PC-9 (cell line): ENCODE results near the gene ATP5PD. TPM values are rescaled to one million over a fixed set of nuclear protein-coding genes. Genes with fewer than 3 reads are reported as not detected.

ENCODE experiments used
- BruUV-seq: library from RNA; stranded (reverse); fragments of 400-500 nt; replicated peaks from 2 replicates; lab custom pipeline; 2021; lab: Mats Ljungman, UMichigan
- CTCF ChIA-PET: fragments of 300-600 bp; sonication (Branson Sonifier 250); formaldehyde crosslinking; loops from one replicate; lab custom pipeline; 2022; ENCODE audit warnings: antibody characterized with exemption; lab: Charles Lee
- POLR2A ChIA-PET: fragments of 300-600 bp; sonication (Branson Sonifier 250); formaldehyde crosslinking; loops from one replicate; lab custom pipeline; 2022; ENCODE audit warnings: antibody characterized with exemption; ENCODE audit not compliant: unreplicated experiment; lab: Charles Lee
- DNase-seq, 2 experiments: peaks; one replicate each; pipeline versions ENCODE4 v3.0.0 to v3.0.0-alpha.2; 2015 to 2022; ENCODE audit warnings: mixed read lengths in 1 of 2
- H2AFZ ChIP-seq: fragments of 200-600 bp; sonication (generic); 2 replicates; pipeline ENCODE4 v1.8.1; 2017; ENCODE audit warnings: antibody characterized with exemption
- H3F3A ChIP-seq: fragments of 200-600 bp; sonication (generic); 2 replicates; pipeline ENCODE4 v1.8.1; 2017; ENCODE audit warnings: antibody characterized with exemption, mild to moderate bottlenecking, low read depth; ENCODE audit not compliant: insufficient read depth
- H3K27ac ChIP-seq: fragments of 200-600 bp; sonication (generic); 2 replicates; pipeline ENCODE4 v1.6.1; 2016; ENCODE audit warnings: mixed run types
- H3K27me3 ChIP-seq: fragments of 200-600 bp; sonication (generic); 2 replicates; pipeline ENCODE4 v1.6.1; 2016; ENCODE audit warnings: low read depth, mixed run types; ENCODE audit not compliant: insufficient read depth
- H3K36me3 ChIP-seq: fragments of 200-600 bp; sonication (generic); 2 replicates; pipeline ENCODE4 v1.6.1; 2016; ENCODE audit warnings: low read depth, mixed run types
- H3K4me1 ChIP-seq: fragments of 200-600 bp; sonication (generic); replicated peaks from 2 replicates; pipeline ENCODE4 v1.6.1; 2016; ENCODE audit warnings: mixed run types; ENCODE audit not compliant: insufficient read depth
- H3K4me2 ChIP-seq: fragments of 200-600 bp; sonication (generic); 2 replicates; pipeline ENCODE4 v1.6.1; 2017; ENCODE audit warnings: mixed run types
- H3K4me3 ChIP-seq: fragments of 200-600 bp; sonication (generic); 2 replicates; pipeline ENCODE4 v1.6.1; 2016; ENCODE audit warnings: mixed run types
- H3K79me2 ChIP-seq: fragments of 200-600 bp; sonication (generic); 2 replicates; pipeline ENCODE4 v1.6.1; 2017; ENCODE audit warnings: low read depth, mixed run types
- H3K9me2 ChIP-seq: fragments of 200-600 bp; sonication (generic); 2 replicates; pipeline ENCODE4 v1.8.1; 2017; ENCODE audit warnings: mild to moderate bottlenecking; ENCODE audit not compliant: insufficient read depth
- H3K9me3 ChIP-seq: fragments of 200-600 bp; sonication (generic); 2 replicates; pipeline ENCODE4 v1.8.1; 2016; ENCODE audit warnings: low read depth; ENCODE audit not compliant: insufficient read depth
- H4K20me1 ChIP-seq: fragments of 200-600 bp; sonication (generic); 2 replicates; pipeline ENCODE4 v1.8.1; 2017; ENCODE audit not compliant: insufficient read depth
- CTCF ChIP-seq: fragments of 200-600 bp; sonication (generic); conservative IDR thresholded peaks from 2 replicates; pipeline ENCODE4 v1.6.1; 2017; ENCODE audit warnings: mixed run types, antibody characterized with exemption, mild to moderate bottlenecking, moderate library complexity
- EZH2 ChIP-seq: fragments of 200-600 bp; sonication (generic); IDR thresholded peaks from 2 replicates; pipeline ENCODE4 v1.8.0; 2017; ENCODE audit warnings: antibody characterized with exemption, low read depth
- intact Hi-C: fragments of 100-400 bp; cut with micrococcal nuclease; formaldehyde crosslinking; loops from one replicate; pipeline ENCODE4 v1.10.0; 2022; ENCODE audit not compliant: unreplicated experiment
- total RNA-seq: library from RNA; stranded (reverse); gene quantifications from 2 replicates; pipeline ENCODE4 v1.2.3, GENCODE V29; 2021

The ATP5PD gene
- total RNA-seq, 1 experiment from 2014 or later = 336 TPM

DNA sequence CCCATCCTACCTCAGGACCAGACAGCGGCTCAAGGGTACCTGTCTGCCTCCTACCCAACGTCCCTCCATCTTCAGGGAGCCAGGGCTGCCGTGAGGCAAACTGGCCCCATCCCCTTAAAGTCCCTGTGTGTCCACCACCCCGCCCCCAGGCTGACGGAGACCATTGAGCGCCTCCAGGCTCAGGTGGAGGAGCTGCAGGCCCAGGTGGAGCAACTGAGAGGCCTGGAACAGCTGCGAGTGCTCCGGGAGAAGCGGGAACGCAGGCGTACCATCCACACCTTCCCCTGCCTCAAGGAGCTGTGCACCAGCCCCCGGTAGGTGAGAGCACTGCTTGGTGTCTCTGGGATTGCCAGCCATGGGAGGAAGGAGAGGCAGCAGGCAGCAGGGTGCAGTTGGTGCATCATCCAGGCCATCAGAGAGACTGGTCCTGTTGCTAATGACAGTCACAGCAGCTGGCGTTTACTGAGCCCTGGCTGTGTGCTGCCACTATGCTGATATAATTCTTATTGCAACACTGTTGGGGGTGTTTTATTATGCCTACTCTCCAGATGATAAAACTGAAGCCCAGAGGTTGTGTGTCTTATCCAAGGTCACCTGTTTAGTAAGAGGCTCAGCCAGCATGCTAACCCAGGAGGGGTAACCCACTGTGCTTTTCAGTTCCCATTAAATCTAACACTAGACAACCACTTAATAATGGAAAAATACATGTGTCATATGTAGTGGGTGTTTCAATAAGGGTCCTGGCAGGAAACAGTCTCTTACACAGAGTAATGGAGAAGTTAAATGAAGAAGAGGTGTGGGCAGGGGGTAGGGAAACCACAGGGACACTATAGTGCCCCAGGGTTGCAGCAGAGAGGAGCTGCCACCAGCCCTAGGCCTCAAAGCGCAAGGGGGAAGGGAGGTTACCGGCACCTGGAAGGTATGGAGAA is 44.6 kb downstream of the ATP5PD start:
- Histone ChIP-seq H3F3A (0 out of 2 replicates have a peak, but pooled peaks cover 4% of the 10 kb centered on the region), H3K4me3 (no peak overlapping the region), H3K36me3 (no peaks in the 10 kb centered on the region), H2AFZ (no peak overlapping the region), H3K9me2 (no peaks in the 10 kb centered on the region), H3K9me3 (no peaks in the 10 kb centered on the region), H3K27me3 (no peaks in the 10 kb centered on the region), H3K4me1 (no peaks in the 10 kb centered on the region), H3K27ac (no peak overlapping the region), H3K79me2 (no peaks in the 10 kb centered on the region), H3K4me2 (no peak overlapping the region), H4K20me1 (no peaks in the 10 kb centered on the region)
- ChIA-PET CTCF (no interaction called here), POLR2A (no interaction called here)
- no peak for DNase-seq
- intact Hi-C loops = no loop called here
- TF ChIP-seq CTCF (no peak), EZH2 (no peak)
- no TSS peak for BruUV-seq

- Histone ChIP-seq H3K9me3 (no peaks in the 10 kb centered on the region), H2AFZ (no peak overlapping the region), H3K27ac (no peak overlapping the region), H3K79me2 (no peaks in the 10 kb centered on the region), H3K4me3 (no peak overlapping the region), H3F3A (peaks cover 9% of the 10 kb centered on the region; the same call in 1 of the 2 replicates), H3K27me3 (no peaks in the 10 kb centered on the region), H4K20me1 (no peaks in the 10 kb centered on the region), H3K9me2 (no peaks in the 10 kb centered on the region), H3K36me3 (no peaks in the 10 kb centered on the region), H3K4me2 (no peak overlapping the region), H3K4me1 (no peaks in the 10 kb centered on the region; the same call in 1 of the 2 replicates)
- no TSS peak for BruUV-seq
- ChIA-PET CTCF (no interaction called here), POLR2A (no interaction called here)
- no peak for TF ChIP-seq CTCF
- no peak for TF ChIP-seq EZH2
- DNase-seq = no peak
- intact Hi-C loops = no loop called here
These were observed 47.2 kb downstream of the ATP5PD start for GRCh38 chr17:74999523-74999922.

GRCh38 chr17:74998783-74999182 is 48.0 kb downstream of the ATP5PD start:
- Histone ChIP-seq H3K4me2 (no peak overlapping the region), H3K79me2 (no peaks in the 10 kb centered on the region), H3K9me2 (no peaks in the 10 kb centered on the region), H3K9me3 (no peaks in the 10 kb centered on the region), H3K4me3 (no peak overlapping the region), H3K36me3 (no peaks in the 10 kb centered on the region), H2AFZ (no peak overlapping the region), H3F3A (peaks cover 17% of the 10 kb centered on the region; the same call in 1 of the 2 replicates), H4K20me1 (no peaks in the 10 kb centered on the region), H3K27me3 (no peaks in the 10 kb centered on the region), H3K4me1 (peaks cover 3% of the 10 kb centered on the region), H3K27ac (no peak overlapping the region)
- no peak for TF ChIP-seq CTCF
- ChIA-PET POLR2A (no interaction called here), CTCF (no interaction called here)
- DNase-seq = no peak
- no TSS peak for BruUV-seq
- intact Hi-C loops = no loop called here
